C4-2B (cell line): ENCODE data around the gene TRAK1.

Experiments
- ZFX ChIP-seq: fragments of 450-650 bp; IDR thresholded peaks from 2 replicates; pipeline ENCODE4 v1.6.1; 2017
- TF ChIP-seq, protein P1 (sequence below): fragments of 450-650 bp; conservative IDR thresholded peaks from 2 replicates; pipeline ENCODE4 v1.5.1; 2017; ENCODE audit warnings: mild to moderate bottlenecking

DNA sequence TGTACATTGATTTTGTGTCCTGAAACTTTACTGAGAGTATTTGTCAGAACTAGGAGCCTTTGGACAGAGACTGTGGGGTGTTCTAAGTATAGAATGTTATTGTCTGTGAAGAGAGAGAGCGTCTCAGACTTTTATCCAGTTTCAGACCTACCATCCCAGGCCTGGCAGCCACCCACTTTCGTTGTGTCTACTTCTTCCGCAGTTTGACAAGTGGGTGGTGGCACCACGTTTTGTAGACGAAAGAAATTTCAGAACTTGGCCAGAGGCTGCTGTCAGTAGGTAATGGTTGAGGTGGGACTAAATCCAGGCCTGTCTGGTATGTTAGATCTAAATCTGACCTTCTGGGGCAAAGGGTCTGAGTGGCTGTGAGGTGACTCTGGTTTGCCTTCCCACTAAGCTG lies 13.4 kb upstream of the TRAK1 start:
- TF ChIP-seq, protein P1, sequence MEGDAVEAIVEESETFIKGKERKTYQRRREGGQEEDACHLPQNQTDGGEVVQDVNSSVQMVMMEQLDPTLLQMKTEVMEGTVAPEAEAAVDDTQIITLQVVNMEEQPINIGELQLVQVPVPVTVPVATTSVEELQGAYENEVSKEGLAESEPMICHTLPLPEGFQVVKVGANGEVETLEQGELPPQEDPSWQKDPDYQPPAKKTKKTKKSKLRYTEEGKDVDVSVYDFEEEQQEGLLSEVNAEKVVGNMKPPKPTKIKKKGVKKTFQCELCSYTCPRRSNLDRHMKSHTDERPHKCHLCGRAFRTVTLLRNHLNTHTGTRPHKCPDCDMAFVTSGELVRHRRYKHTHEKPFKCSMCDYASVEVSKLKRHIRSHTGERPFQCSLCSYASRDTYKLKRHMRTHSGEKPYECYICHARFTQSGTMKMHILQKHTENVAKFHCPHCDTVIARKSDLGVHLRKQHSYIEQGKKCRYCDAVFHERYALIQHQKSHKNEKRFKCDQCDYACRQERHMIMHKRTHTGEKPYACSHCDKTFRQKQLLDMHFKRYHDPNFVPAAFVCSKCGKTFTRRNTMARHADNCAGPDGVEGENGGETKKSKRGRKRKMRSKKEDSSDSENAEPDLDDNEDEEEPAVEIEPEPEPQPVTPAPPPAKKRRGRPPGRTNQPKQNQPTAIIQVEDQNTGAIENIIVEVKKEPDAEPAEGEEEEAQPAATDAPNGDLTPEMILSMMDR, result no peak
- no peak for TF ChIP-seq ZFX
